Limb (tissue), 2 donors: Measurements from ENCODE around the gene SNCAIP.

Experiments
- DNase-seq, 2 donors: peaks; one replicate each; pipeline ENCODE4 v3.0.0-alpha.2; 2016; ENCODE audit errors: extremely low spot score in 2 of 2

The SNCAIP gene

GRCh38 chr5:122424132-122424531 lies 112.1 kb downstream of the SNCAIP start:
- peak in 1 of 2 donors; percentile 67 for DNase-seq

GRCh38 chr5:122426301-122426700 lies 114.3 kb downstream of the SNCAIP start:
- DNase-seq = no peak

GRCh38 chr5:122427621-122428020 lies 115.6 kb downstream of the SNCAIP start:
- no peak for DNase-seq

GRCh38 chr5:122429545-122430318 lies 117.7 kb downstream of the SNCAIP start:
- DNase-seq = no peak

- no peak for DNase-seq
Observed at GRCh38 chr5:122430319-122430586, 118.2 kb downstream of the SNCAIP start.

- no peak for DNase-seq
Observed at GRCh38 chr5:122431298-122431697, 119.3 kb downstream of the SNCAIP start.

- no peak for DNase-seq
Observed at GRCh38 chr5:122434205-122434970, 122.4 kb downstream of the SNCAIP start.

GRCh38 chr5:122435234-122435633 lies 123.2 kb downstream of the SNCAIP start:
- no peak for DNase-seq

GRCh38 chr5:122435761-122436160 lies 123.7 kb downstream of the SNCAIP start:
- no peak for DNase-seq

- no peak for DNase-seq
Observed at GRCh38 chr5:122436615-122437014, 124.6 kb downstream of the SNCAIP start.

GRCh38 chr5:122439645-122440044 lies 127.6 kb downstream of the SNCAIP start:
- no peak for DNase-seq

GRCh38 chr5:122442938-122443337 lies 130.9 kb downstream of the SNCAIP start:
- no peak for DNase-seq

- no peak for DNase-seq
Observed at GRCh38 chr5:122444411-122444810, 132.4 kb downstream of the SNCAIP start.

- no peak for DNase-seq
Observed at GRCh38 chr5:122445070-122445469, 133.0 kb downstream of the SNCAIP start.

GRCh38 chr5:122447072-122447471 lies 135.0 kb downstream of the SNCAIP start:
- no peak for DNase-seq

- no peak for DNase-seq
Observed at GRCh38 chr5:122447879-122448278, 135.8 kb downstream of the SNCAIP start.

GRCh38 chr5:122454541-122454940 lies 142.5 kb downstream of the SNCAIP start:
- no peak for DNase-seq

GRCh38 chr5:122455939-122456338 lies 143.9 kb downstream of the SNCAIP start:
- DNase-seq = no peak

- DNase-seq = no peak
Observed at GRCh38 chr5:122457178-122457826, 145.3 kb downstream of the SNCAIP start.

GRCh38 chr5:122458278-122458872 lies 146.3 kb downstream of the SNCAIP start:
- no peak for DNase-seq

- no peak for DNase-seq
Observed at GRCh38 chr5:122462486-122462885, 150.4 kb downstream of the SNCAIP start.

- DNase-seq = no peak
Observed at GRCh38 chr5:122463221-122463620, 151.2 kb downstream of the SNCAIP start.
